HG03565 (cell line): ENCODE data around the gene TGFA.

ENCODE experiments used
- ATAC-seq: cut with Tn5 transposase; IDR thresholded peaks from one replicate; pipeline ENCODE4 v1.9.1; 2021; ENCODE audit warnings: mild to moderate bottlenecking, moderate library complexity; ENCODE audit not compliant: unreplicated experiment

The TGFA gene

DNA sequence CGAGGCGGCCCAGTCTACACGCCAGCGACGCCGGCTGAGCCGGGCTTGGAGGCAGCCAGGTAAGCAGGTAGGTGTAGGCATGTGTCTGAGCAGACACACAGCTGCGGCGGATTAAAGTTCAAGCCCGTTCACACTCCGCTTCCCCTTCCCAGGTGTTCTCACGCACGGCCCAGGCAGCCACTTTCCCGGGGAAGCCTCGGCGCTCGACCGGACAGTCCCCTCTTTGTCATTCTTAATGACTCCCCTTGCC is 367 bp downstream of the TGFA start:
- ATAC-seq = no peak

DNA sequence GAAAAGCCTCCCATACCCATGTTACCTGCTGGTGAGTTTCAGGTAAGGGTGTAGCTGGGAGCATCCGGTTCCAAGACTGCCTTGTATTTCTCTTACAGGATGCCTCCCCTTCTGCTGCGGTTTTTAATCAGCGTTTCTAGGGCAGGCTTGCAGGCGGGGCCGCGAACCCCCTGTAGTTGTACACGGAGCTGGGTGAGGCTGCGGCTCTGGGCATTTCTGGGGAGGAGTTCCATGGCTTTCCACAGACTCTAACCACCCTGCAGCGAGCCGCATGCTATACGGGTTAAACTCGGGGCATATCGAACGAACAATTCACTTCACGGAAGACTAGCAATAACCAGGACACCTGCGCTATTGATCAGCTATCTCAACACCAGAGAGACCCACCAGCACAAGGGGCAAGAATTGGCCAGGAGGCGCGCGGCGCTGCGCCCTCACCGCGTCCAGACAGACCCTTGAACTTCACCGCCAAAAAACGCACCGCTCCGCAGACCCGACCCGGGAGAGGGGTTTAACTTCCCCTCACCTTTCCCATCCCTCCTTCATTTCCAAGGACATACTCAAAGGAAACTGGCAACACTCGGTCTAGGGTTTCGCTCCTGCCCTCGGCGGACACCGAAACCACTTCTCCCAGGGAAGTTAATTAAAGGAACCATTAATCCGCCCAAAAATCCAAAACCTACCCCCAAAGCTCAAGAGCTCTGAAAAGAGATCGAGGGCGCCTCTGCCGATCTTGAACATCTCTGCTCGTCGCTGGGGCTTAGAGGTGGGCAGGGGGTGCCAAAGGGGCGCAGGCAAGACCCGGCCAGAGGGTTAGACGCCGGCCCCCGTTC is 909 bp downstream of the TGFA start:
- ATAC-seq = no peak

DNA sequence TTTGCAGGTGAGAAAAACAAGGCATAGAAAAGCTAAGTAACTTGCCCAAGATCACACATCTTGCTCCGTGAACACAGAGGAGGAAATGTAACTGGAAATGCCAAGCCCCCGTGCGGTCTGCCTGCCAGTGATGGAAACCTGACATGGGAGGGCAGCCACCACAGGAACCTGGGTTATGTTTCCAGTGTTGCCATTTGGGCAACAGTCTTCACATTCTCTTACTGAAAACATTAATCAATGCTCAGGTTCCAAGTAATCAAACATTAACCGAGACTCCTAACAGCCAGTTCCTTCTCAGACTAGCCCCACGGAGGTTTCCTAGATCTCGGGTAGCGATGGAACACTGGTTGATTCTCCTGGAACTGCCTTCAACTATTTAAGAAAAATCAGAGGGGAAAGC is 2.5 kb downstream of the TGFA start:
- ATAC-seq = no peak

DNA sequence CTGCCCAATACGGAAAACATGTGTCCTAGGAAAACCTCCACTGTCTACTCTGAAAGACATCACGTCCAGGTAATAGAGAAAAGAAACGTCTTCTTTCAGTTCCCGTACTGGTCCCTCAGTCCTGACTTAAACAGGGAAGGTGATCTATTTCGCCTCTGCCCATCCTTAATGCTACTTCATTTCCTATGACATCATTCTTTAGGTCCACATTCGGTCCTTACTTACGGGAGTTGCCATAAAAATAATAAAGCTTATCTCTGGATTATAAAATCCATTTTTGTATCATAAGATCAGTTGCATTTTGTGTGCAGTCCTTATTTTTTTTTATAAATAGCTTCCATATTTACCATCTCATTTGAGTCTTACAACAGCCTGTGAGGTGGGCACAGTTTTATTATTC is 3.7 kb downstream of the TGFA start:
- no peak for ATAC-seq

DNA sequence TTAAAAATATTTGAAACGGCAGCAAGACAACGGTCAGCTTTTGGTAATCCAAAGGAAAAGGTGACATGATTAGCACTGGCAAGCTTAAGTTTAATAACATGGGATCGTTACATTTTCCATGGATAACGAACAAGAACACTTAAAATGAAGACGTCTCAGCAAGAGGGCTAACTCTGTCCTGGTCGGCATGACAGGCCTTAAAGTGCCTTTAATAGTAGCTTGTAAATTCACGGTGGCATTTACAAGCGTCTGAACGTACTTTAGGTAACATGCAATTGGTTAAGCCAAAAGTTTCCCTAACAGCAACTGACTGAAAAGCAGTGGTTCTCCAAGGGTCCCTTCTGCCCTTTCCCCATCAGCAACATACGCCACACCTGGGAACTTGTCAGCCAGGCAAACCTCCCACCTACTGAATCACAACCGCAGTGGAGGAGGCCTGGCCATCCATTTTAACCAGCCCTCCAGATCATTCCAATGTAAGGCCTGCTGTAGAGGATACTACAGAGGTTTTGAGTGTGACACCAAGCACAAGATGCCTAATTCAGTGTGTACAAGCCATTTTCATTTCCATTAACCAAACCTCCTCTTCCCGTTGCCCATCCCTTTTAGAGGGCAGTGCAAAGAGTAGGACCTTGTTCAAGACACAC is 4.4 kb downstream of the TGFA start:
- ATAC-seq = no peak

DNA sequence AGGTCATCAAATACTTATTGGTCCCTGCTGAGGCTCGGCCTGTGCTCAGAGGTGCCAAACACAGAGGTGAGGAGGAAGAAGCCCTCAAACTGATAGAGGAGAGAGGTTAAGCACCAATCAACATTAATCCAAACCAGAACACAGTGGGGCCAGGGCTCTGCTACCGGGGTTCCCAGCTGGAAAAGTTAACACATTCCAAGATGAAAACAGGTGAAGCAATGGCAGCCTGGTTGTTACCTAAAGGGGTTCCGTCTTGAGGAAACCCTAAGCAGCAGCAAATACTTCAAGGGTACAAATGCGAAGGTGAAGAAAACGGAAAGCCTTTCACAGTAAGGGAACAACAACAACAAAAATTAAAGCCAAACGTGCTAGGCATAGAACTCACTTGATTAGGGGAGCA is 5.4 kb downstream of the TGFA start:
- ATAC-seq = no peak

DNA sequence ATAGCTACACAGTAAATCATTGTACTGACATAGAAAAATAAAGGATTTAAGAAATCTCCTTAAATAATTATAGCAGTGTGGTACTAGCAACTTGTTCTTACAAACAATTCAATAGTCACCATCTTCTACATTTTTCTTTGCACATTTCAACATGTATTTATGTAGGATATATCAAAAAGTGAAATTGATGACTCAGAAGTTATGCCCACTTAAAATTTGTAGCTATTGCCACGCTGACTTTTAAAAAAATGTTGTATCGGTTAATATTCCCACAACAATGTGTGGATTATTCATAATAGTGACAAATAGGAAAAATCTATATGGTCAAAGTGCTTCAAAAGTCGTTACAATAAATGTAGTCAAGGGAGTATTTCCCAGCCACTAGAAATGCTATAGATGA is 6.7 kb downstream of the TGFA start:
- ATAC-seq = no peak

DNA sequence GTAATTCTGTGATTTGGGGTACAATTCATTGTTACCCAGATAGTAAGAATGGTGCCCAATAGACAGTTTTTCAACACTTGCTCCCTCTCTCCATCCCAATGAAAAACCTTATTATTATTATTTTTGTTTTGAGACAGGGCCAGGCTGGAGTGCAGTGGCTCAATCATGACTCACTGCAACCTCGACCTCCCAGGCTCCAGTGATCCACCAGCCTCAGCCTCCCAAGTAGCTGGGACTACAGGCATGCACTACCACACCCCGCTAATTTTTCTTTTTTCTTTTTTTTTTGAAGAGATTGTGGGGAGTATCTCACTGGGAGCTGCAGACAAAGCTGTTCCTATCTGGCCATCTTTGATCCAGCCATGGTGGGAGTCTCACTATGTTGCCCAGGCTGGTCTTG is 7.2 kb downstream of the TGFA start:
- ATAC-seq = no peak

DNA sequence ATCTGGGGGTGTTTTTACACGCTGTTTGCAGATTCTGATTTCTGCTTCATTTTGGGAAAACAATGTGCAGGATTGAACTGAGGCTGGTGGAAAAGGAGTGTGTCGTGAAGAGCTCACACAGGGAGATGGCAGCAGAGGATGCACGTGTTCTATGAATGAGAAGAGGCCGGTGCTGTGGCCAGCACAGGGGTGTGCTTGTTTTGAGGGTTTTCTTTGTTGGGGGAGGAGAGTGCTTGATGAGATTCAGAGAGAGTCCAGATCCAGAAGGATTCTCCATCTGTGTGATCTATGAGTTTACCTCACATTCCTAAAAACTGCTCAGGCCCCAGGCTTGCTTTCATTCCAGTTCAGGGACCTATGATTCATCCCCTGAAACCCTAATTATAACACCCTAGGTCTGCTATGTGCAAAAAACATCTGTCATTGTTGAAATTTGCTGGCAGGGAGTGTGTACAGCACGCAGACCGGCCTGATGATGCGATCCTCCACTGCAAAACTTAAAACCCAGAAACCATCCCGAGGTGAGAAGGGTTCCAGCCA is 12.1 kb downstream of the TGFA start:
- ATAC-seq = no peak

DNA sequence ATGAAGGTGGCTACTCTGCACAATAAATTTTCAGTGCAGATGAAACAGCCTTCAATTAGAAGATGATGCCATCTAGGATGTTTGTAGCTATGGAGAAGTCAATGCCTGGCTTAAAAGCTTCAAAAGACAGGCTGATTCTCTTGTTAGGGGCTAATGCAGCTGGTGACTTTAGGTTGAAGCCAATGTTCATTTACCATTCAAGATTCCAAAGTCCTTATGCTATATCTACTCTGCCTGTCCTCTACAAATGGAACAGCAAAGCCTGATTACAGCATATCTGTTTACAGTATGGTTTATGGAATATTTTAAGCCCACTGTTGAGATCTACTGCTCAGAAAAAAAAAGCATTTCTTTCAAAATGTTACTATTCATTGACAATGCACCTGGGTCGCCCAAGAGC is 15.8 kb downstream of the TGFA start:
- ATAC-seq = no peak

DNA sequence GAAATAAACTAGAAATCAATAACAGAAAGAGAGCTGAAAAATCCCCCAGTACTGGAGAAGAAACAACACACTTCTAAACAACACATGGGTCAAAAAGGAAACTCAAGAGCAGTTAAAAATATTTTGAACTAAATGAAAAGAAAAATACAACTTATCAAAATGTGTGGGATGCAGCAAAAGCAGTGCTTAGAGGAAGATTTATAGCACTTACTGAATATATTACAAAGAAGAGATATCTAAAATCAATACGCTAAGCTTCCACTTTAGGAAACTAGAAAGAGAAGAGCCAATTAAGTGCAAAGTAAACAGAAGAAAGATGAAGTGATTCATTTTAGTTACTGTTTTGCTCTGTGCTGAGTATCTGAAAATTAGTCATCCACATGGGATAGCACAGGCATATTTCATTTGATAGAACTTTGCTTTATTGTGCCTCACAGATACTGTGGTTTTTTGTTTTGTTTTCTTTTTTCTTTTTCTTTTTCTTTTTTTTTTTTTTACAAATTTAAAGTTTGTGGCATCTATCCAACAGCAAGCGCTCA is 17.0 kb downstream of the TGFA start:
- ATAC-seq = no peak

DNA sequence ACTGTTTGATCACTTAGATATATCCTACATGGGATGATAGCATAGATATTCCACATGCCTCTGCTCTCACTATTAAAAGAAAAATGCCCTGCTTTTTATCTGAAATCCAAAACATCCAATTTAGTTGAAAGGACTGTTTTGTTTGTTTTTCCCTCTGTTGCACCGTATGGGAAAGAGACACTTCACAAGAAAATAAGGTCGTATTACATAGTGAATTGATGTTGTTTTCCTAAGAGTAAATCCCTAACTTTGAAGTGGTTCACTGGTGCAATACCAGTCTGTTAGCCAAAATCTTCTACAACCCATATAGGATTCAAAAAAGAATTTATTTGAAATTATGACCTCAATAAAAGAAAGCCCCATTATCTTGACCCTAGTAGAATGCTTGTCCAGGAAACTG is 18.1 kb downstream of the TGFA start:
- no peak for ATAC-seq

DNA sequence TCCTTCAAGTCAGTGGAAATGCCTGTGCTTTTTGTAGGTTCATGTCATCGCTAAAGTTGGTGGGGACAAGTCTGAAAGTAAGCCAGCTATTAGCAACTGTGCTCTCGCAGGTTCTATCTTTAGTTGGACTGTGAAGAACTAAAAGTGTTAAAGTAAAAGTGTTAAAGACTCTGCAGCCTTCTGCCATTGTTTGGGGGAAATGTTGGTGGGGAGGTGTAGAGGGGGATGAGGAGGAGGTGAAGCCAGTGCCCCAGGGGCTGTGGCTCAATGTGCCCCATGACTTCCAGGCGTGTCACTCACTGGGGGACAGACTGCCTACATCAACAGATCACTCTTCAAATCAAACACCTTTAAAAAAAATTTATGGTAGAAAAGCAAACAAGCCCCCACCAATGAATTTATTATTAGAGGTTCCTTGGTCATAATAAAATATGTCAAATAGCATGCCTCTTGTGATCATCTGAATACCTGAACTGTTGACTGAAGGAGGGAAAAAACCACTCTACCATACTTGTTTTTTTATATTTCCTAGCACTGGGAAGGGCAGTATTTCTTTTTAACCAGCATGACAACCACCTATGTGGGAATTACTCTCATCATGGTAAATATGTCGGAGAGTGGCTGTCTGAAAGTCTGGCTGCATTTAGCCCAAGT is 19.3 kb downstream of the TGFA start:
- ATAC-seq = no peak

DNA sequence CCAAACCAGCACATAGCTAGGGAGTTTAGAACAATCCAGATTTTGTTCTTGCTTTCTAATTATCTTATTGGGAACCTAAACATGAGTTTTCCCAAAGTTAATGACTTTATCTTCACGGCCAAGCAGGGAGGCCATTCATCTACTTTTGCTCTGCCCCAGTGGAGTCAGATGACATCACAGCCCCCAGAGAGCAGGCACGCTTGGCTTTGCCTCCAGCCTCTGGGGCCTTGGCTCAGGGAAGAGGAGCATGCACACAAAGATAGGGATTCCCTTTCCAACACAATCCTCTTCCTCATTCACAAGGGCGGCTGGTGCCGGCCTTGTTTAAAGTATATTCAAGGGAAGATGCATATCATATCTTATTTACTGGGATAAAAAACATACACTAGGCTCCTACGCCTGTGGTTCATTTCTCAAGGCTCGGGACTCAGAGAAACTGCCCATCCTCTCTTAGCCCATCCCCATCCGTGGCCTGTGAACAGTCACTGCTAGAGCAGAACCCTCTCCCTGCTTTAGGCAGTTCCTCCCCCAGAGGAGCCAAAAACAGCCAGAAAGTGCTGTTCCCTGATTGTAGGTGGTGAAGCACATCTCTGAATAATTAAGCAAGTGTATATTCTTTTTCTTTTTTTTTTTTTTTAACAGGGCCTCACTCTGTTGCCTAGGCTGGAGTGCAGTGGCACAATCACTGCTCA is 21.2 kb downstream of the TGFA start:
- ATAC-seq = no peak

DNA sequence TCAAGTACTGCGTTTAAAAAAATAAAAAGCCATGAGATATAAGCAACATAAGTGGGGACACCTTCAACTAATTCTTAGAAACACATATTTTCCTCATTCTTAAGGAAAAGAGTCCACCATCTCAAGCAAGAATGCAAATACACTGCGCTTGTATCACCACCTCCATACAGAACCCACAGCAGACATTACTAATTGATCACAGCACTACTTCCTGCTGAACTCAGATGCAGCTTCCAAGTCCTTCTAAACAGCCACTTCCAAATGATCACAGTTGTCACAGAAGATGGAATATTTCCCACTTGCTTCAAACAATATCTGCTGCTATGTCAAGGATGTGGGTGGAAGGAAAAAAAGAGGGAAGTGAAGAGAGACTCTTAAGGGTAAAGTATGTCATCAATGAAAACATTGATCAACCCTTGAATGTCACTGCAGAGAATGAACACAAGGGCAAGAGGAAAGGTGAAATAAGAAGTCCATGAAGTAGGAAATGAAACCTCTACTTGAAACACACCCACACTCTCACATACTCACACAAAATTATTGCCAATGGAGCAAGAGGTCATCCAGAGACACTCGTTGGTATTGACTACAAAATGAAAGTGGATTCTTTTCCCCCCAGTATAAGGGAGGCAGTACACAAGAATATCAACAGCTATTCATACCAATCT is 22.1 kb downstream of the TGFA start:
- ATAC-seq = no peak

DNA sequence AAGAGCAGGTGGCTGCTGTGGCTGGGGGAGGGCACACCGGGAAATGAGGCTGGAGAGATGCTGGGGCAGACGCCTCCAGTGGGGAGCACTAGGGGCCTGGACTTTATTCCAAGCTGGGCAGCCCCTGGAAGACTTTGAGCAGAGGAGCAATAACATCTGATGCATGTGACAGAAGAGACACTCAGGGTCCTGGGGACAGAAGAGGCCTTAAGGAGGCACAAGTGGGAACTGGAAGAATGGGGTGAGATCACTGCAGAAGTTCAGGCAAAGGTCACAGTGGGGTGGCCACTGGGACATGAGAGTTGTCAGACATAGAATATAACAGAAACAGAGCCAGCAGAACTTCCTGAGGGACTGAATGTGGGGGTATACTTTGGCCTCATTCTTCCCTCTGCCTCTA is 24.0 kb downstream of the TGFA start:
- no peak for ATAC-seq

DNA sequence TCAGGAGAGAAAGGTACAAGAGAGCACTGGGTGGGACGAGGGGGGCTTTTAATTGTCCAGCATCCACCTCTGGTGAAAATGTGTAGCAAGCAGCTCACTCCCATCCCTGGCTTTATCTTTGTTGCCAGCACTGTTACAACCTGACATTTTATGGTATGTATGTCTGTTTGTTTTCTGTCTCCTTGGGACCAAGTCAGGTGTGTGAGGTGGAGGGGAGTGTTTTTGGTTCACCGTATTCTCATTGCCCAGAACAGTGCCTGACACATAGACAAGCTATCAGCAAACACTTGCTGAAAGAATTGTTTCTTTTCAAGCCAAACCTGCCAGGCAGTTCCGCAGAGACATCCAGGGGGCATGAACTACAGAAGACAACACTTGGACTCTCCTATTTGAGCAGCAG is 24.7 kb downstream of the TGFA start:
- ATAC-seq = no peak

DNA sequence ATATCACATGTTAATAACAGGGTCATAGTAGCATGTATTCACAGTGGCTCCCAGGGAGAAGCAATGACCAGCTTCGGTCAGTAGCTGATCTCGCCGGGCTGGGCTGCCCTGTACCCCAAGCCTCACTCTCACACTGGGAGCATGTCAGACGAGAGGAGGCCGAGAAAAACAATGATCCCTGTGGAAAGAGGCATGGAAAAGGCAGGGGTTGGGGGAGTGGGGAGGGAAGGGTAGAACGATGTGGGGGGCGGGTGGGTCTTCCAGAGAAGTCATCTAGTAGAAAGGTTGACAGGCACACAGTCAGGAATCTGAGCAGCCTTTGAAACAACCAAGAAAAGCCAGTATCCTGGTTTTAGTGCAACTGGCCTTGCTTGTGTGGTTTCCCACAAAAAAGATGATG is 25.4 kb downstream of the TGFA start:
- no peak for ATAC-seq

DNA sequence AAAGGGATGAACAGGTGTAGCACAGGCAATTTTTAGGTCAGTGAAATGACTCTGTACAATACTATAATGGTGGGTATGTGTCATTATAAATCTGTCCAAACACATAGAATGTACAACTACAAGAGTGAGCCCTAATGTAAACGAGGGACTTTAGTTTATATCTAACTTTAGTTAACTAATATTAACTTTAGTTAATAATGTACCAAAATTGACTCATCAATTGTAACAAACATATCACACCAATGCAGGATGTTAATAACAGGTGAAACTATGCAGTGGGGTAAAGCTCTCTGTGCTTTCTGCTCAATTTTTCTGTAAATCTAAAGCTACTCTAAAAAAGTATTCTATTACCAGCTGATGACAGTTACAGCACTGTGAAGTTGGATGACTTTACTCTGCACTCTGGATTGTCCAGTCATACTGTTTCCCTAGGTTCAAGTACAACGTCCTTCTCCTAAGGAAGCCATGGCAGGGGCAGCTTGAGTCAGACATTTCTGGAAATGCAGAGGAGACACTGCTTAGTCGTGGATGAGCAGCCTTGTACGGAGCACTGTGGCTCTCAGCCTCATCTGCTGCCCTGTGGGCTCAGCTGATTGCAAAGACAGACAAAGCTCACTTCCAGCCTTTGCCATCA is 26.1 kb downstream of the TGFA start:
- no peak for ATAC-seq

DNA sequence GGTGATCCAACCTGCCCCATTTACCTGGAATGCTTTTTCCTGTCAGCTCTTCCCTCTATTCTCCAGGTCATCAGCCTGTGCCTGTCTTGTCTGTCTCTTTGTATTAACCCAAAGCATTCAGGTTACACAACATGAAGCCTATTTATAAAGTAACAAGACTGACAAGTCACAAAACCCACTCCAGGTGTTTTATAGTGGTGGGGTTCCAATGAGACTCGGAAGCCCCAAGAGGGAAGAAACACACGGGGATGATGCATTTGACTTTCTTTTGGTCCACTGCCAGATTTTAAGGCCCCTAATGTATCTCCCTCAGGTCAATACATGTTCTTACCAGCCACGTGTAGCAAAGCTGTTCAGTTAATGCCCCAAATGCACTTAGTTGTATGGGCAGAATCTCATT is 27.5 kb downstream of the TGFA start:
- ATAC-seq = no peak
